GM19238 (cell line): Measurements from ENCODE around the gene NSMCE4A.
"Not testable (repeated sequence)": the region's sequence is repeated elsewhere in the genome, so short reads cannot be mapped to it uniquely, and the experiment has no call there.

Source experiments
- DNase-seq: peaks from one replicate; pipeline ENCODE4 v3.0.0; 2011; ENCODE audit warnings: low spot score; ENCODE audit not compliant: insufficient read length

Gene NSMCE4A

GRCh38 chr10:121974535-121975294 lies at the start of gene NSMCE4A:
Gene NSMCE4A (minus strand): TSS chr10:121975217. CDS start chr10:121975165, 52 bp downstream.
- DNase-seq, result peak; percentile 94

GRCh38 chr10:122023257-122023656 lies 48.2 kb upstream of the NSMCE4A start:
- not testable (repeated sequence) for DNase-seq

DNA sequence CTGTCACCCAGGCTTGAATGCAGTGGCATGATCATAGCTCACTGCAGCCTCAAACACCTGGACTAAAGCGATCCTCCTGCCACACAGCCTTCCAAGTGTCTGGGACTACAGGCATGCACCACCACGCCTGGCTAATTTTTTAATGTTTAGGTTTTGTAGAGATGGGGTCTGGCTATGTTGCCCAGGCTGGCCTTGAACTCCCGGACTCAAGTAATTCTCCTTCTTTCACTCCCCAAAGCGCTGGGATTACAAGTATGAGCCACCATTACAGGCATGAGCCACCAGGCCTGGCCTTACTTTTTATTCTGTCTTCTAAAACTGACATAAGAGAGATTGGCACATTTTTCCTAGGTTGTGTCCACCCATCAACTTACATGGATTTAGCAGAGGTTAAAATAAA lies 47.3 kb upstream of the NSMCE4A start:
- DNase-seq, result no peak

- DNase-seq, result no peak
These were observed 46.8 kb upstream of the NSMCE4A start for GRCh38 chr10:122021828-122022227.

DNA sequence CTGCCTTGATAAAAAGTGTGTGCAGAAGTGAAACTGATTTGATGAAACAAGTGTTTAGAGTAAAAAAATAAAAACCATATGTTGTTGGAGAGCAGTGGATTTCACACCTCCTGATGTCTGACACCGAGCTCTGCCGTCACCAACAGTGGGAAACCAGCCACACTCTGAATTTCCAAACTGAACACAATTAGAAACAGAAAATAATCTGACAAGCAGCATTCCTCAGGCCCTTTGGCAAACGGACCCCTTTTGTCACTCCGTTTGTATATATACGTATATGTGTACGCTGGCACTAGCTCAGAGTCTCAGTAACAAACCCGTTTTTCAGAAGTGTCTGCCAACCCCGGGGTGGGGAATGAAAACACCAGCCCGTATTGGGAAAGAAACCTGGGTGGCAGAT lies 46.4 kb upstream of the NSMCE4A start:
- DNase-seq, result no peak

GRCh38 chr10:122020226-122020625 lies 45.2 kb upstream of the NSMCE4A start:
- DNase-seq, result no peak

GRCh38 chr10:122019414-122019975 lies 44.5 kb upstream of the NSMCE4A start:
- no peak for DNase-seq

DNA sequence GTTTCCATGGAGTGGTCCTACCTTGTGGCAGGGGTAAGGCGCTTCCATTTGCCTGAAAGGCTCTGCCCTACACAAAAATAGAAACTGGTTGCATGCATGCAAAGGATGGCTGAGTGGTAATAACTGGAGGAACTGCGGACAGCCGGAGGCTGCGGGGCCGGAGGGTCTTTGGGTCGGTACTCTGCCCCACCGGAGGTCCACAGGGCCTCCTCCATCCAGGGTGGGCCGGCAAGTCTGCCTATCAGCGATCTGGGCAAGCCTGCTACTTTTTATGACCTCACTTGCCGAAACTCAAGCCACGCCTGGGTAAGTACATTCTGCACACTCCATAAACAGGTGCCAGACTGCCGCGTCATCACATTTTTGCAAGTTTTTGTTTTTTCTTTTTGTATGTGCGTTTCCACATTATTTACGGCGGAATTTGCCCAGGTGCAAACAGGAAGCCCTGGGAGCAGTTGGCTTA lies 44.0 kb upstream of the NSMCE4A start:
- no peak for DNase-seq

GRCh38 chr10:122018491-122018890 lies 43.5 kb upstream of the NSMCE4A start:
- no peak for DNase-seq

GRCh38 chr10:122017926-122018325 lies 42.9 kb upstream of the NSMCE4A start:
- DNase-seq, result not testable (repeated sequence)

DNA sequence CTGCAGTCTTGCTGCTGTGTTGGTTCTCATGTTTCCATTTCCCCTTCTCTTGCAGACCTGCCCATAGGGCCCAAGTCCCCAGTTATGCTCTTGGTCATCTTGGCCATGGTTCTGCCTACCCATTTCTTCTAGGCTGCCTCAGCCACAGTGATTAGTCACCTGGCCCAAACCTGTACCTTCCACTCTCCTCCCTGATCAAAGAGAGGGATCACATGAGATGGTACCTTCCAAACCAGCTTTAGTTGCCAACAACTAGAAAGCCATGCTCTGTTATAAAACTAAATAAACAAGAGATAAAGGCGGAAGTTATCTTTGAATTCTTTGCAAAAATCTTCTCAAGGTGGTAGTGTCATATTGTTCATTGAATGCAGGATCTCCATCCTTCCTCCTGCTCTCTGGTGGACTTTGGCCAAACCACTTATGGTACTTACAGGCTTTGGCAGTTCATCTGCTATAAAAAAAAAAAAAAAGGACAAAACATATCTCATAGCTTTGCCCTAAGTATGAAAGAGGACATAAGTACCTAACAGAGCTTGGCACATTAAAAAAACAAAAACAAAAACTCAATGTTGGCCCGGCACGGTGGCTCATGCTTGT lies 39.7 kb upstream of the NSMCE4A start:
- no peak for DNase-seq

GRCh38 chr10:122013311-122013780 lies 38.3 kb upstream of the NSMCE4A start:
- DNase-seq, result no peak

- DNase-seq, result no peak
These were observed 37.7 kb upstream of the NSMCE4A start for GRCh38 chr10:122012731-122013130.

- DNase-seq, result no peak
These were observed 35.5 kb upstream of the NSMCE4A start for GRCh38 chr10:122010405-122011050.

- no peak for DNase-seq
These were observed 32.4 kb upstream of the NSMCE4A start for GRCh38 chr10:122007415-122007814.

GRCh38 chr10:122001698-122002097 lies 26.7 kb upstream of the NSMCE4A start:
- DNase-seq, result no peak

- no peak for DNase-seq
These were observed 24.3 kb upstream of the NSMCE4A start for GRCh38 chr10:121999301-121999700.

- no peak for DNase-seq
These were observed 23.4 kb upstream of the NSMCE4A start for GRCh38 chr10:121998462-121998861.

- no peak for DNase-seq
These were observed 19.5 kb upstream of the NSMCE4A start for GRCh38 chr10:121994429-121994941.

DNA sequence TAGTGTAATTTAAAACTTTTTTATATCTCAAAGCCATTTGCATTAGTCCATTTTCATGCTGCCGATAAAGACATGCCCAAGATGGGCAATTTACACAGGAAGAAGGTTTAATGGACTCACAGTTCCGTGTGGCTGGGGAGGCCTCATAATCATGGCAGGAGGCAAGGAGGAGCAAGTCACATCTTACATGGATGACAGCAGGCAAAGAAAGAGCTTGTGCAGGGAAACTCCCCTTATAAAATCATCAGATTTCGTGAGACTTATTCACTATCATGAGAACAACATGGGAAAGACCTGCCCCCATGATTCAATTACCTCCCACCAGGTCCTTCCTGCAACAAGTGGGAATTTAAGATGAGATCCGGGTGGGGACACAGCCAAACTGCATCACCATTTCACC lies 16.7 kb upstream of the NSMCE4A start:
- DNase-seq, result not testable (repeated sequence)

DNA sequence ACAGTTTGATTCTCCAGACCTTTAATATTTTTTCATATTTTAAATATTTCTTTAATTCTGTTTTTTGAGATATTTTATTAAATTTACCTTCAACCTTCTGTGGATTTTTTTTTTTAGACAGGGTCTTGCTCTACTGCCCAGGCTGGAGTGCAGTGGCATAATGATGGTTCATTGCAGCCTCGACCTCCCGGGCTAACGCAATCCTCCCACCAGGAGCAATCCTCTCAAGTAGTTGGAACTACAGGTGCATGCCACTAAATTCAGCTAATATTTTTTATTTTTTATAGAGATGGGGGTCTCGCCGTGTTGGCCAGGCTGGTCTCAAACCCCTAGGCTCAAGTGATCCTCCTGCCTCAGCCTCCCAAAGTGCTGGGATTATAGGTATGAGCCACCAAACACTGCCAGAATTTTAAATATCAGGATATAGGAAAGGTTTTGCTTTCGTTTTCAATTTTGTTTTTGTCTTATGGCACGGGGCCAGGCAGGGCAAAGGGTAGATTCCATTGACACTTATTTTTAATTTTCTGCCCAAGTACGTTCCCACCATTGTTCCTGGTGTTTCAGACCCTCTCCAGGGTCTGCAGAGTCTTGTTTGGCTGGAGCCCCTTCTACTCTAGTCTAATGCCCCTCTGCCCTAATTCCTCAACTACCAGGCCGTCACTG lies 15.1 kb upstream of the NSMCE4A start:
- no peak for DNase-seq
